Right lobe of liver (tissue), 4 donors: ENCODE data around the gene CLCN1.

Source experiments
- CTCF ChIP-seq, 4 donors: fragments of 200-600 bp in 3 of 4; fragments of 450-650 bp in 1 of 4; IDR thresholded peaks; one replicate each; pipeline versions ENCODE4 v1.5.1 to v1.8.0; 2016 to 2022; ENCODE audit warnings: antibody characterized with exemption in 4 of 4, mild to moderate bottlenecking in 2 of 4
- POLR2A ChIP-seq: fragments of 450-650 bp; IDR thresholded peaks from one replicate; pipeline ENCODE4 v1.6.1; 2017; ENCODE audit warnings: antibody characterized with exemption, mild to moderate bottlenecking
- donor health status: DM: no; HTN: no; CAD: no.
- donor health status: DM: no; HTN: no; CAD: no.
- donor health status: DM: no; HTN: yes; CAD: no.

DNA sequence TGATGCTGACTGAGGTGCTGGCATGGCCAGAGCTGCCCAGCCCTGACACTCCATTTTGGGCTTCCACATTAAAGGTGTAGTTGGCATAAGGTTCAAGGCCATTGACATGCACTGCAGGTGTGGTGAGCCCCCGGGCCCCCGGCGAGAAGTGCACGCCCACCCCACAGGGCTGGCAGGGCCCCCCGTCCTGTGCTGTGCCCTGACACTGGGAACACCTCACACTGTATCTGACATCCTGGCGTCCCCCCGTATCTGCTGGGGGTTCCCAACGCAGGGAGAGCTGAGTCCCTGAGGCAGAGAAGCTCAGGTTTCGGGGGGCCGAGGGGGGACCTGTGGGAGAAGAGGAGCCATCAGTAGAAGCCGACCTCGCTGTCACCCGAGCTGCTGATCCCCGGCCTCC, 82.7 kb downstream of the CLCN1 start:
- TF ChIP-seq CTCF (IDR thresholded peaks at IDR 0.05) (no peak), POLR2A (no peak)
